Neural cell (in vitro differentiated cells): ENCODE data around the gene OPN5. TPM values are rescaled to one million over a fixed set of nuclear protein-coding genes. Genes with fewer than 3 reads are reported as not detected.

Source experiments
- H2AFZ ChIP-seq: fragments of 200-600, 300-800 bp; sonication (generic), shearing (Covaris generic); 2 replicates; pipeline ENCODE4 v1.6.0; 2014; ENCODE audit warnings: low read depth, mild to moderate bottlenecking, antibody characterized with exemption, low read length, moderate library complexity
- H3F3A ChIP-seq: fragments of 200-600 bp; shearing (Covaris generic); 2 replicates; pipeline ENCODE4 v1.6.1; 2016; ENCODE audit warnings: mild to moderate bottlenecking, moderate library complexity, mixed read lengths, antibody characterized with exemption, low read length; ENCODE audit not compliant: insufficient read depth, poor library complexity, severe bottlenecking
- H3K27ac ChIP-seq: fragments of 200-600, 300-800 bp; sonication (generic), shearing (Covaris generic); 2 replicates; pipeline ENCODE4 v1.5.1; 2014; ENCODE audit warnings: mild to moderate bottlenecking, low read length, moderate library complexity
- H3K27me3 ChIP-seq: fragments of 300-800, 200-600 bp; sonication (generic), shearing (Covaris generic); 2 replicates; pipeline ENCODE4 v1.6.0; 2014; ENCODE audit warnings: mild to moderate bottlenecking, low read depth, low read length, moderate library complexity; ENCODE audit not compliant: insufficient read depth
- H3K36me3 ChIP-seq: fragments of 300-800, 200-600 bp; sonication (generic), shearing (Covaris generic); 2 replicates; pipeline ENCODE4 v1.5.1; 2014; ENCODE audit warnings: mild to moderate bottlenecking, antibody characterized with exemption, low read length, moderate library complexity; ENCODE audit not compliant: insufficient read depth
- H3K4me2 ChIP-seq: fragments of 300-800, 200-600 bp; sonication (generic), shearing (Covaris generic); 2 replicates; pipeline ENCODE4 v1.6.0; 2014; ENCODE audit warnings: mild to moderate bottlenecking, low read length
- H3K4me3 ChIP-seq: fragments of 300-800, 200-600 bp; sonication (generic), shearing (Covaris generic); 2 replicates; pipeline ENCODE4 v1.5.1; 2014; ENCODE audit warnings: mild to moderate bottlenecking, low read length, moderate library complexity
- H3K79me2 ChIP-seq: fragments of 200-600 bp; shearing (Covaris generic); replicated peaks from 2 replicates; pipeline ENCODE4 v1.6.0; 2014; ENCODE audit warnings: mild to moderate bottlenecking, low read length, moderate library complexity; ENCODE audit not compliant: insufficient read depth
- H3K9ac ChIP-seq: fragments of 300-800, 200-600 bp; sonication (generic), shearing (Covaris generic); 2 replicates; pipeline ENCODE4 v1.6.1; 2016; ENCODE audit warnings: mild to moderate bottlenecking, low read length, mixed read lengths
- H3K9me2 ChIP-seq: fragments of 200-600 bp; shearing (Covaris generic); 2 replicates; pipeline ENCODE4 v1.6.1; 2016; ENCODE audit warnings: mild to moderate bottlenecking, low read length, mixed read lengths; ENCODE audit not compliant: insufficient read depth
- H3K9me3 ChIP-seq: fragments of 200-600, 300-800 bp; sonication (generic), shearing (Covaris generic); 2 replicates; pipeline ENCODE4 v1.6.1; 2016; ENCODE audit warnings: mild to moderate bottlenecking, mixed run types, low read length, moderate library complexity, mixed read lengths
- H4K20me1 ChIP-seq: fragments of 200-600 bp; shearing (Covaris generic); 2 replicates; pipeline ENCODE4 v1.6.1; 2016; ENCODE audit warnings: mild to moderate bottlenecking, mixed run types; ENCODE audit not compliant: insufficient read depth
- CTCF ChIP-seq: fragments of 450-650 bp; IDR thresholded peaks from 2 replicates; pipeline ENCODE4 v1.5.1; 2014; ENCODE audit warnings: antibody characterized with exemption, mild to moderate bottlenecking, moderate library complexity; ENCODE audit not compliant: poor library complexity, severe bottlenecking
- EP300 ChIP-seq: fragments of 450-650 bp; conservative IDR thresholded peaks from 2 replicates; pipeline ENCODE4 v1.6.1; 2014; ENCODE audit warnings: antibody characterized with exemption, mild to moderate bottlenecking, moderate library complexity; ENCODE audit not compliant: poor library complexity, severe bottlenecking
- EZH2 ChIP-seq: fragments of 200-600, 300-800 bp; shearing (Covaris generic), sonication (generic); IDR thresholded peaks from 2 replicates; pipeline ENCODE4 v1.6.1; 2014; ENCODE audit warnings: antibody characterized with exemption, low read length, borderline replicate concordance, mild to moderate bottlenecking; ENCODE audit not compliant: insufficient read depth, poor library complexity, severe bottlenecking
- MXI1 ChIP-seq: fragments of 450-650 bp; conservative IDR thresholded peaks from 2 replicates; pipeline ENCODE4 v1.6.1; 2014; ENCODE audit warnings: antibody characterized with exemption, mild to moderate bottlenecking; ENCODE audit not compliant: poor library complexity, severe bottlenecking
- POLR2AphosphoS5 ChIP-seq: IDR thresholded peaks from 2 replicates; pipeline ENCODE4 v1.6.1; 2012
- RAD21 ChIP-seq: fragments of 450-650 bp; conservative IDR thresholded peaks from 2 replicates; pipeline ENCODE4 v1.6.1; 2014; ENCODE audit warnings: antibody characterized with exemption, mild to moderate bottlenecking, moderate library complexity
- REST ChIP-seq: IDR thresholded peaks from 2 replicates; pipeline ENCODE4 v1.6.1; 2012; ENCODE audit warnings: borderline replicate concordance
- SMC3 ChIP-seq: fragments of 450-650 bp; conservative IDR thresholded peaks from 2 replicates; pipeline ENCODE4 v1.6.1; 2014; ENCODE audit warnings: antibody characterized with exemption, mild to moderate bottlenecking, moderate library complexity; ENCODE audit not compliant: poor library complexity
- TAF1 ChIP-seq: IDR thresholded peaks from 2 replicates; pipeline ENCODE4 v1.6.1; 2012; ENCODE audit warnings: low read depth
- polyA plus RNA-seq: library from polyadenylated mRNA; depleted of rRNA; stranded (reverse); fragments of >200 nt; gene quantifications from 2 replicates; pipeline ENCODE4 v1.2.3, GENCODE V29; 2014

OPN5 gene
- polyA plus RNA-seq, 1 donor from 2014 or later: 0.10 TPM

GRCh38 chr6:47844881-47845280 is 63.0 kb downstream of the OPN5 start:
- Histone ChIP-seq H3K9ac (no peak overlapping the region), H3F3A (no peaks in the 10 kb centered on the region), H3K27ac (no peak overlapping the region), H3K36me3 (no peaks in the 10 kb centered on the region), H3K4me3 (no peak overlapping the region), H3K9me3 (no peaks in the 10 kb centered on the region), H4K20me1 (no peaks in the 10 kb centered on the region), H3K4me2 (no peak overlapping the region), H3K27me3 (no peaks in the 10 kb centered on the region), H2AFZ (no peak overlapping the region), H3K9me2 (no peaks in the 10 kb centered on the region), H3K79me2 (no peaks in the 10 kb centered on the region)
- TF ChIP-seq REST (no peak), RAD21 (no peak), EP300 (no peak), POLR2AphosphoS5 (no peak), CTCF (no peak), MXI1 (no peak), SMC3 (no peak), TAF1 (no peak), EZH2 (no peak)

DNA sequence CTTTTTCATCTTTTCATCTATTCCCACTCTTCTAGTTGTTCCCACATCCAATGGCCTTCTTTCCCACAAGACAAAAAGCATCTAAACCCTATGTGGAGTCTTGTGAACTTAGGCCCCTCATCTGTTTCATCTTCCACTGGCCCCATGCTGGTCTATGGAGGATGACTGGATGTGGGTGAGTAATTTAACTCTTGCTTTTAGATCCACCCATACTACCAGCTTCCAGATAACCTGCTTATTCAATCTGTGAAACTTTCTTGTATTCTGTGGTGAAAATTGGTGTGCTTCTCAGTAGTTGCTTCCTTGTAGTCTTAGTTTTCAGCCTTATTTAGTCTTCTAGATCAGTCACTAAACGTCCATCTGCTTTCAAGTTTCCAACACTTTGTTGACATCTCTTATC is 64.9 kb downstream of the OPN5 start:
- Histone ChIP-seq H3K4me3 (no peak overlapping the region), H3K9me3 (no peaks in the 10 kb centered on the region), H3K79me2 (no peaks in the 10 kb centered on the region), H3K27ac (no peak overlapping the region), H3F3A (no peaks in the 10 kb centered on the region), H3K9ac (no peak overlapping the region), H2AFZ (no peak overlapping the region), H3K9me2 (no peaks in the 10 kb centered on the region), H3K4me2 (no peak overlapping the region), H3K27me3 (no peaks in the 10 kb centered on the region), H4K20me1 (no peaks in the 10 kb centered on the region), H3K36me3 (no peaks in the 10 kb centered on the region)
- TF ChIP-seq EZH2: no peak
- no peak for TF ChIP-seq CTCF
- TF ChIP-seq RAD21: no peak
- no peak for TF ChIP-seq SMC3
- no peak for TF ChIP-seq MXI1
- TF ChIP-seq TAF1: no peak
- no peak for TF ChIP-seq REST
- TF ChIP-seq POLR2AphosphoS5: no peak
- TF ChIP-seq EP300: no peak
